Activated naive CD4-positive, alpha-beta T cell treated with anti-CD3 and anti-CD28 coated beads, Interleukin-2, amount 50 U/mL, for 72 hours (primary cell): ENCODE results near the gene GAREM1. TPM values are rescaled to one million over a fixed set of nuclear protein-coding genes. Genes with fewer than 3 reads are reported as not detected.

ENCODE experiments used
- ATAC-seq, 2 donors: fragments of 150-1000 bp; cut with Tn5 transposase; 2 replicates each; pipeline ENCODE4 v1.10.0; 2021; ENCODE audit warnings: mild to moderate bottlenecking in 2 of 2, moderate library complexity in 2 of 2
- DNase-seq, 2 donors: peaks; one replicate each; pipeline ENCODE4 v3.0.0; 2021 to 2022; ENCODE audit warnings: low spot score in 2 of 2
- H3K27ac Mint-ChIP-seq, 2 donors: one replicate each; pipeline ENCODE4 v1.8.0; 2022; ENCODE audit warnings: mild to moderate bottlenecking in 2 of 2, mixed read lengths in 2 of 2
- H3K36me3 Mint-ChIP-seq, 2 donors: one replicate each; pipeline ENCODE4 v1.8.0; 2022; ENCODE audit warnings: mixed read lengths in 2 of 2
- H3K9me3 Mint-ChIP-seq, 2 donors: one replicate each; pipeline ENCODE4 v1.8.0; 2022; ENCODE audit warnings: mixed read lengths in 2 of 2
- total RNA-seq, 2 donors: library from RNA; stranded (reverse); gene quantifications; one replicate each; pipeline ENCODE4 v1.2.3, GENCODE V29; 2022

Gene GAREM1
- total RNA-seq, 2 donors from 2014 or later: not detected

DNA sequence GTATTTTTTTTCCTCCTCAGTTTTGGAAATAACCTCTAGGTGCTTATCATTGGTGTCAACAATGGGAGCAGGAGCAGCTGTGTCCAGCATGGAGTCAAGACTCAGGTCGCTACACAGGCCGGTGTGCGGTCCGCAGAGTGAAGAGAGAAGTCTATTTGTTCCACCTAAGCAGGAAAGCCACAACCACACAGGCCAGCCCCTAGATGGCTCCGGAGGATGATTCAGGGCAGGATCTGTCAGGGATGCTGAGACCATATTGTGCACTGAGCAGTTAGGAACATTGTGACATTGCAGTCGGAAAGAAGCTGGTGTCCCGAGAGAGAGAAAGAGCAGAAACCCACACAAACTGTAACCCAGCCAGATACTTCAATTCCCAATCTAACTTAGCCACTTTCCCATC lies 136.9 kb downstream of the GAREM1 start:
- Mint-ChIP-seq H3K36me3 (no peaks in the 10 kb centered on the region), H3K9me3 (no peaks in the 10 kb centered on the region), H3K27ac (no peak overlapping the region)
- DNase-seq: no peak
- ATAC-seq: no peak

DNA sequence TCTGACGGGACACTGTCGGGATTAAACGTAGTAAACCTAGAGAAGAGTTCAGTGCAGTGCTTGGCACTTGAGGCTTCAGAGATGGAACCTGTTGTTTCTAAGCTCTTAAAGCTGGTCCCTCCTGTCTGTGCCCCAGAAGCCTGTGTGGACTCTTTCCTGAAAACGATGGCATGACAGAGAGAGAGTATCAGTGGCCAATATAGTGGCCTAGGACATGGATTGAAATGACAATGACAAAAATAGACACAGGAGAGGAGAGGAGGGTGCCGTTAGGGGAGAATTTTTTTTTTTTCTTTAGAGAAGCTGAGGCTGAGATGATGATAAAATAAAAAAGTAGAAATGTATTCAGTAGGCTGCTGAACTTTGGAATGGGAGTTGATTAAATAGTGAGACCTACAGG lies 138.0 kb downstream of the GAREM1 start:
- DNase-seq (no peak), ATAC-seq (no peak)
- no peak overlapping the region for H3K27ac Mint-ChIP-seq
- H3K9me3 Mint-ChIP-seq: no peaks in the 10 kb centered on the region
- no peaks in the 10 kb centered on the region for H3K36me3 Mint-ChIP-seq

DNA sequence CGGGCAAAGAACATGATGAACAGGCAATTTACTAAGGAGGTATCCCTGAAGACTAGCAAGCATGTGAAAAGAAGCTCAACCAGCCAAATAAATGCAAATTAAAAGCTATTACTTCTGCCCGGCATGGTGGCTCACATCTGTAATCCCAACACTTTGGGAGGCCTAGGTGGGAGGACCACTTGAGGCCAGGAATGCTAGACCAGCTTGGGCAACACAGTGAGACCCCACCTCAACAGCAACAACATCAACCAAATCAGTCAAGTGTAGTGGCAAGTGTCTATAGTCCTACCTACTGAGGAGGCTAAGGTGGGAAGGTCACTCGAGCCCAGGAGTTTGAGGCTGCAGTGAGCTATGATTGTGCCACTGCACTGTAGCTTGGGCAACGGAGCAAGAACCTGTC lies 141.7 kb downstream of the GAREM1 start:
- H3K36me3 Mint-ChIP-seq: no peaks in the 10 kb centered on the region
- H3K9me3 Mint-ChIP-seq: no peaks in the 10 kb centered on the region
- H3K27ac Mint-ChIP-seq: no peak overlapping the region
- ATAC-seq (no peak), DNase-seq (no peak)

DNA sequence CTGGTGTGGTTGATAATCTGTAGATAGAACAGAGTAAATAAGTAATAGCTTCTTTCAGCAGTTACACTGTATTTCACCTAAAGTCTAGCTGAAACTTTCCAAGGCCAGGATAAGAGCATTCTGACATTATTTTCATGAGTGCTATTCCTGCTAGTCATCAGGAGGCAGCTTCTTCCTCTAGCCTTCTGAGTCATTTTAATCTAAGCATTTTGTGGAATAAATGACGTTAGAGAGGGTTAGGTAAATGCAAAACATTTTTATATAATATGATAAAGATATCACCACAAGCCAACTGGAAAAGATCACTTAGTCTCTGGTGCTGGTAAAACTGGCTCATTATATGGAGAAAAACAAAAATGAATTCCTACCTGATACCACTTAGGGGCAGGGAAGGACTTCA lies 142.3 kb downstream of the GAREM1 start:
- Mint-ChIP-seq H3K36me3 (no peaks in the 10 kb centered on the region), H3K27ac (no peak overlapping the region), H3K9me3 (no peaks in the 10 kb centered on the region)
- ATAC-seq (no peak), DNase-seq (no peak)

DNA sequence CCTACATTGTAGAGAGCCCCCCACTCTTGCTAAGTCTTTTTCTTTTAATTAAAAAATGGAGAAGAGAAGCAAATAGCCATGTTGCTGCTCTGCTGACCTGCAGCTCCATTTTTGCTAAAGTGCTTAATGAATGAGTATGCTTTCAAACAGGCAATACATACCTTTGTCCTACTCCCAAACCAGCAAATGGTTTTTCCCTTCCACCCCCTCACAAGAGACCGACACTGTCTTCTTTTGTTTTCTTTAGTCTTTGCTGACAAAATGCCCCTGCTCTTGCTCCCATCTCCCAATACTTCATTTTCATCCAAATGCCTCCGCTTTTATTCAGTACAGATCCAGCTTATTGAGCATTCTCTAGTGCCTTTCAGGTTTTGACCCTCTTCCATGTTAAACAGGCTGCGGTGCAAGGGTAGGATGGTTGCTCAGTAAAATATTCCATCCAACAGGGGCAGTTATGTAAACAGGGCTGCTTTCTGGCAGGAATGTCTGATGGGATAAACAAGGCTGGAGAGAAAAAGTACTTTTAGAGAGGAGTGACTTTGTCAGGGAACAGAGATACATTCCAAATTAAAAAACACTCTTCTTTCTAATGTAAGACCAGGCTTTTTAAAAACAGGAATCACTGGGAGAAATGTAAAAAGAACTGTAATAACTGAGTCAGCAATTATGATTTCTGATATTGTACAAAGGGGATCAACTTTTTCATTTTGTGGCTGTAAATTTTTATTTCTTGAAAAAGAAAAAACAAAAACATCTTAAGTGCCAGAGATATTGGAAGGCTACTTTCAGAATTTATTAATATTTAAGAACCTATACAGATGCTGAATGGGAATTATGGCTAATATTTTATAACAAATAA lies 144.0 kb downstream of the GAREM1 start:
- Mint-ChIP-seq H3K27ac (no peak overlapping the region), H3K9me3 (no peaks in the 10 kb centered on the region), H3K36me3 (no peaks in the 10 kb centered on the region)
- DNase-seq: no peak
- ATAC-seq: no peak

DNA sequence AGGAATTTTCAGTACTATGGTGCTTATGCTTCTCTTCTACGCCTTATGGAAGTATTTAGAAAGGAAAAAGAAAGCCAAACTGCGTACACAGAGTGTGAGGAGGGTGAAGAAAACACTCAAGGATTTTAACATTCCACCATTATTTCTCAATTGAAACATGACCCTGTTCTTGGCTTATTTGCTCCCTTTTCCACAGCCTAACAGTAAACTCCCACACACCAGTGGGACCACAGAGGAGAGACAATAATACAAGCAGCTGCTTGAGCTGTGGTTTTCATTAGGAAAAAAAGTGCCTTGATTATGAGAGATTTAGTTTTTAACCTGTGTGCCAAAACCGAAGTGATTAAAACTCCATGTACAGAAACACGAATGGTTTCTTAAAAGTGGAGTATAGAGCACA lies 146.5 kb downstream of the GAREM1 start:
- ATAC-seq (no peak), DNase-seq (no peak)
- Mint-ChIP-seq H3K36me3 (no peaks in the 10 kb centered on the region), H3K27ac (no peak overlapping the region), H3K9me3 (no peaks in the 10 kb centered on the region)

DNA sequence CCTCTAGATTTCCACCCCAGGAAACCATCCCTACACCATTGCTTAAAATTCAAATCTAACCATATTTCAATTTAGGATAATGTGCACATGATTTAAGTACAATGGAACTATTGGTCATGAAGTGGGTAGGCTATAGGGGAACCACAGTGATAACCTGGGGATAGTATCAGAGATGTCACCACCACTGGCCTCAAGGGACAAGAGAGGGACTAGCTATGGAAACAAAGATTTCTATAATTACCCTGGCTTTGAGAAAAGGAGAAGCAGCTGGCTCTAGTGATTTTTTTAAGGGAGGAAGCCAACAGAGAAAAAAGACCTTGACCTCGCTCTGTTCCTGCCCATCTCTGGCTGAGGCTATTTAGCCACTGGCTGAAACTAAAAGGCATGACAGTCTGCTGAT lies 148.9 kb downstream of the GAREM1 start:
- H3K27ac Mint-ChIP-seq: no peak overlapping the region
- no peak for ATAC-seq
- H3K9me3 Mint-ChIP-seq: no peaks in the 10 kb centered on the region
- H3K36me3 Mint-ChIP-seq: no peaks in the 10 kb centered on the region
- no peak for DNase-seq

DNA sequence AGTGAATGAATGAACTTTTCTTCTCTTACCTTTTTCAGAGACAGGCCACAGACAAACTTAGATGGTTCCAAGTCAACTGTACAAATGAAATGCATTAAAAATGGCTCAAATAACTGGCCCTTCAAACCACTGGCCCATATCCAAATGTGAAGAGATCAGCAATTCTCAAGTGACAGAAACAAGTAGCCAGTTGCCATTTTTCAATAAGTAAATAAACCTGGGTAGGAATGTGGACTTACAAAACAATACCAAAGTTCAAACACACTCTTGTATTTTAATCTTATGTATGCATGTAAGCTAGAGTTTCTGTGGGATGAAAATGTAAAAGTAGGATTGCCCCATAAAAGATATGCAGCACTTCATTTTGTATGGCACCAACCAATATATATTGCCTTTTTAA lies 151.6 kb downstream of the GAREM1 start:
- no peaks in the 10 kb centered on the region for H3K36me3 Mint-ChIP-seq
- no peaks in the 10 kb centered on the region for H3K9me3 Mint-ChIP-seq
- ATAC-seq (no peak), DNase-seq (no peak)
- no peak overlapping the region for H3K27ac Mint-ChIP-seq

DNA sequence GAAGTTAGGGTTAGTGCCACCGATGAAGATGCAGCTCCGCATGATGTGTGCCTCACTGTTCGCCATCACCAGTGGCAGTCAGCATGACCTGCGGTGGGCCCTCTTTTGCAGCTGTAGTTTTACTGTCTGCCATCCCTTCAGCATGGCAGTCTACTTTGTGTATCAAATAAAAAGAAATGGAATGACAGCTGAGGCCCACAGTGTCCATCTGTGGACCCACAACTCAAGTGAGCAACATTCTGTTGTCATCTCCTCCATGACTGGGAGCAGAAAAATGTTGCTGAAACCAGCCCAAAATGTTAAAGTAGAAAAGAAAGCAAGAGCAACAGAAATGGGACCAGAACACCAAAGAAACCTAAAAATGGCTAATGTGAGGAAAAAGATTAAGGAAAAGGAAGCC lies 152.1 kb downstream of the GAREM1 start:
- no peaks in the 10 kb centered on the region for H3K9me3 Mint-ChIP-seq
- no peaks in the 10 kb centered on the region for H3K36me3 Mint-ChIP-seq
- DNase-seq (no peak), ATAC-seq (no peak)
- no peak overlapping the region for H3K27ac Mint-ChIP-seq

DNA sequence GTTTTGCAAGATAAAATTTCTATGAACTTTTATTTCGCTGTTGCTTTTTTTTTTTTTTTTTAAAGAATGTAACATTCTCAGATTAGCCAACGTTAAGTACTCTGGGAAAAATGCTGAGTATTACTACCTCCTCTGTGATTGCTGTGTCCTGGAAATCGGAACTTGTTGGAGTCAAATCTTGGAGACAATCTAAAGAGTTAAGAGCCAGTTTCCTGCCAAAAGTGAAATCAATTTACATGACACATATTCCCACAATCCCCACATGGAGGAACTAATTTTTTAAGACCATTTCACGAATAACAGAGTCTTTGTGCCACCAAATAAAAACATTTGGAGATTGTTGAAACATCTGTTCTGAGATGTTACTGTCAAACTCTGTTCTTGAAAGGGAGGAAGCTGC lies 153.0 kb downstream of the GAREM1 start:
- H3K27ac Mint-ChIP-seq: no peak overlapping the region
- no peaks in the 10 kb centered on the region for H3K36me3 Mint-ChIP-seq
- no peak for DNase-seq
- ATAC-seq: no peak
- no peaks in the 10 kb centered on the region for H3K9me3 Mint-ChIP-seq

DNA sequence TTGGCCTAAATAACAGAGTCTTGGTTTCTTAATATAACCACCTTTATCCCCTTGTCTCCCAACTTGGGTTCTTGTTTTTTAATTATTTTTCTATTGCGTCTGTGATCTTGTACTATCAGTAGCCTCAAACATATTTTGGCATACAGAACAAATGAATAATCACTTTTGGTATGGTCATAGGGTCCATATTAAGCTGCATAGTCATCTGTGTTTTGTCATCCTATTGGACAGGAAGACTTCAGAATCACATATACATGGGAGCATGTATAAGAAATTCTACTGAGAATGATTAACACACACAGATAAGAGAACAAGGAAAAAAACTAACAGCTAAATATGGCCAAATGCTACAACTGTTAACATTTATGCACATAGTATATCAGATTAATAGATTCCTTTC lies 154.8 kb downstream of the GAREM1 start:
- ATAC-seq: no peak
- H3K36me3 Mint-ChIP-seq: no peaks in the 10 kb centered on the region
- DNase-seq: no peak
- no peak overlapping the region for H3K27ac Mint-ChIP-seq
- no peaks in the 10 kb centered on the region for H3K9me3 Mint-ChIP-seq

DNA sequence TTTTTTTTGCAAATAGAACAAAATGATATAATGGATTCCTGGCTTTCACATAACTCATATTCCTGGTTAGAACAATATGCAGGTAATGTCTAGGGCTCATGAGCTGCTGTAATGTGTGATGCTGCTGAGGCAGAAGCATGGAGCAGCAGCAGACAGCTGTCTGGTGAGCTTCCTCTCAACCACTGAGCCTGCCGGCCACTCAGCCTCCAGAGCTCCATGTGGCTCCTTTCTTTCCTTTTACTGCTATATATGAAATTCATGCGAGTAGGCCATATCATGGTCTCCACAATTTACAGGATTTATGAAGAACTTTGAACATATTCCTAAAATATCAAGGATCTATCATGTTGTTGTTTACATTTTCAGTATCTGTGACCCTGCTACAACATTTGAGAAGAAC lies 159.9 kb downstream of the GAREM1 start:
- Mint-ChIP-seq H3K36me3 (no peaks in the 10 kb centered on the region), H3K9me3 (no peaks in the 10 kb centered on the region), H3K27ac (no peak overlapping the region)
- DNase-seq (no peak), ATAC-seq (no peak)

DNA sequence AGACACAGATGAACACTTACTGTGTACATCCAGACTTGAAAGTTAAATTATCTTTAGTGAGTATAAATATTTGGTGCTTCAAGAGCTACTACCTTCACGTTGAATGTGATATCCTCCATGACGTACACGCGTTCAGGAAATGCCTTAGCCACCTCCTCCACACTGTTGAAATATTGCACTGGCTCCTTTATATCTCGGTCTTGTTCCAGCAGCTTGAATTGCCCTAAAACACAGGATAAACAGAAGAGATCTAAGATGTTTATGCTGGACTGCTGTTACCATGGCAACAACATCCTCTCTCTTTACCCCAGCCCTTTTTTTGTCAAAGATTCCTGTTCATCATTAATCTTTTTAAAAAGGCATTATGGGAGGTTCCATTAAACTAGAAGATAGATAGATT lies 160.6 kb downstream of the GAREM1 start:
- ATAC-seq: no peak
- Mint-ChIP-seq H3K36me3 (no peaks in the 10 kb centered on the region), H3K27ac (no peak overlapping the region), H3K9me3 (no peaks in the 10 kb centered on the region)
- DNase-seq: no peak

DNA sequence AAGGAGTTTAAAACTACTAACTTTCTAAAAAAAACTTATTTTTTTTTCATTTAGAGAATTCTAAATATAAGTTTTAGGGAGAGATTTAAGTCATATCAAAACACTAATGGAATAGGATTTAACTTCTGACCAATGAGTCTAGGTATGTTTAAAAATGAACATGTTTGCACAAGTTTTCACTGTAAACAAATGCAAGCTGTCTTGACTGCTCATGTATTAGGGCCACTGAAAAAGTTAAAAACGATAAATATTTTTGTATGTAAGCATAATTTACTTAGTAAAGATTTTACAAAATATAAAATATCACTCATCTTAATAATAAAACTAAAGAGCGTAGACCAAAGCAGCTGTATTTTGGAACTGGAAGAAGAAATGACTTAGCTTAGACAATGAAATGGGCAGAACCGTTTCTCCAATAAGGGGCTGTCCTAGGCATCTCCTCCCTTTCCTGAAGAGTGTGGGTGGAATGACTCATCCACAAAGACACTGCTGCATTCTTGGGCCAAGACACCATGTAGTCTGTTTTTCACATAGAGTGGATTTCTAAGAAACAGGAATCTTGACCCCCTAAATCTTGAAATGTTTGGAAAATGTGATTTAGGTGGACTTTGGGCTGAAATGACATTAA lies 162.1 kb downstream of the GAREM1 start:
- Mint-ChIP-seq H3K36me3 (no peaks in the 10 kb centered on the region), H3K9me3 (no peaks in the 10 kb centered on the region), H3K27ac (no peak overlapping the region)
- DNase-seq (no peak), ATAC-seq (no peak)

DNA sequence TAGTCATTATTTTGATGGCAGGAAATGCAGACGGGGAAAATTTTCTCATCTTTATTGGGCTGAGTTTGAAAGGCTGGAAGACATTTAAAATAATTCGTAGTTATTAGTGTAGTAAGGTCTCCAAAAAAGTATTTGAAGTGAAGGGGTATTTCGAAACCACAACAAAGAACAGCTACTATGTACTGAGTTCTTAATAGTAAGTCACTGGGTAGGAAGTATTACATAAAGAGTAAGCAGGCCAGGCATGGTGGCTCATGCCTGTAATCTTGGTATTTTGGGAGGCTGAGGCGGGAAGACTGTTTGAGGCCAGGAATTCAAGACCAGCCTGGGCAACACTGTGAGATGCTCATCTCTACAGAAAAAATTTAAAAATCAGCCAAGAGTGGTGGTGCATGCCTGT lies 167.3 kb downstream of the GAREM1 start:
- Mint-ChIP-seq H3K27ac (no peak overlapping the region), H3K36me3 (no peaks in the 10 kb centered on the region), H3K9me3 (no peaks in the 10 kb centered on the region)
- no peak for DNase-seq
- ATAC-seq: no peak

DNA sequence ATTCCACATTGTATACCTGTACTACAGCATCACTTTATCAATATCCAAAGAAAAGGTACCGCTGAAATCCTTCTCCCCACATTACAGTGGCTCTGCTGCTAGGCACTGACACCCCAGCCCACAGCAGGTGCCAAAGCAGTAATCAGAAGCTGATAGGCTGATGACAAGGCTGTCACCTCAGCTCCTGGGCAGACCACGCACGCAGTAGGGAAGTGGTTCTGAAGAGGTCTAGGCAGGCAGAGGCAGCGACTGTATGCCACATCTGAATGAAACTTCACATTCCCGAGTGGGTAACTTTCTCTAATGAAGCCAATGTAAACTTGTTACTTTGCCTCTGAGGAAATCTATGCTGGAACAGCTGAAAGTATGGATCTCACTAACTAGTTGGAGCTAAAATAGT lies 167.9 kb downstream of the GAREM1 start:
- DNase-seq (no peak), ATAC-seq (no peak)
- no peaks in the 10 kb centered on the region for H3K36me3 Mint-ChIP-seq
- H3K27ac Mint-ChIP-seq: no peak overlapping the region
- no peaks in the 10 kb centered on the region for H3K9me3 Mint-ChIP-seq

DNA sequence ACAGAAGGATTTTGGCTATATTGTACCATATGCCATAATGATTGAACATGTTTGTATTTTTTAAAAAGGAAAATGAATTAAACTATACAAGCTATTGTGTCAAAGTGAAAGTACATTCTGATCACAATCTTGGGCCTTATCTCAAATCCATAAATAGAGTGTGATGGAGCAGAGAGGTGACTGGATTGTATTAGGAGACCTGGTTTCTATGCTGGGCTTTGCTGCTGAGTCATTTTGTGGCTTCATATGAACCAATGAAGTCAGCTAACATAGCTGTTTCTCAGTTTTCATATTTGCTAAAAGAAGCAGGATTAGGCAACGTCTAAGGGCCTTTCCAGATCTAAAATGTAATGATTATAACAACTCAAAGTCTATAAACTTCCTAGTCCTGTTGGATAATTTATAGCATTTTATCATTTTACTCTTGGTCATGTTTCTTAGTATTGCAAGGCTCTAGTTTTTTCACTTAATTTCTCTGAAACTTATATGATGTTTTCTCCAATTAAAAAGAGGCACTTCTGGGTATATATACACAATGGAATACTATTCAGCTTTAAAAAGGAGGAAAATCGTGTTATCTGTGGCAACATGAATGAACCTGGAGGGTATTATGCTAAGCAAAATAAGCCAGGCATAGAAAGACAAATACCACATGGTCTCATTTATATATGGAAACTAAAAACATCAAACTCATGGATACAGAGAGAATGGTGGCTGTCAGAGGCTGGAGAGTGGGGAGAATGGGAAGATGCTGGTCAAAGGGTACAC lies 168.5 kb downstream of the GAREM1 start:
- H3K36me3 Mint-ChIP-seq: no peaks in the 10 kb centered on the region
- no peak for DNase-seq
- ATAC-seq: peak; percentile 65 to 84
- H3K9me3 Mint-ChIP-seq: no peaks in the 10 kb centered on the region
- H3K27ac Mint-ChIP-seq: no peak overlapping the region
